SK-N-MC (cell line): ENCODE results near the gene SYT6.

Experiments used
- EZH2 ChIP-seq: fragments of 200-600 bp; sonication (generic); IDR thresholded peaks from one replicate; pipeline ENCODE4 v1.6.1; 2017; ENCODE audit warnings: antibody characterized with exemption
- FOXP2 ChIP-seq: optimal IDR thresholded peaks from 2 replicates; pipeline ENCODE3; 2011; ENCODE audit warnings: mild to moderate bottlenecking, moderate library complexity; ENCODE audit not compliant: insufficient read depth; ENCODE audit errors: extremely low read length, control extremely low read depth
- POLR2AphosphoS5 ChIP-seq: IDR thresholded peaks from 2 replicates; pipeline ENCODE4 v1.6.1; 2012; ENCODE audit warnings: mild to moderate bottlenecking, low read depth, low read length, borderline replicate concordance

- TF ChIP-seq EZH2 (no peak), POLR2AphosphoS5 (no peak), FOXP2 (no peak)
Measured at GRCh38 chr1:114137497-114137896, 16.2 kb downstream of the SYT6 start.
